Measurements from ENCODE around the gene C1orf116.

Gene C1orf116
- 0 to 0.80 (median 0.33) reads per million in 4 experiments for total RNA-seq

DNA sequence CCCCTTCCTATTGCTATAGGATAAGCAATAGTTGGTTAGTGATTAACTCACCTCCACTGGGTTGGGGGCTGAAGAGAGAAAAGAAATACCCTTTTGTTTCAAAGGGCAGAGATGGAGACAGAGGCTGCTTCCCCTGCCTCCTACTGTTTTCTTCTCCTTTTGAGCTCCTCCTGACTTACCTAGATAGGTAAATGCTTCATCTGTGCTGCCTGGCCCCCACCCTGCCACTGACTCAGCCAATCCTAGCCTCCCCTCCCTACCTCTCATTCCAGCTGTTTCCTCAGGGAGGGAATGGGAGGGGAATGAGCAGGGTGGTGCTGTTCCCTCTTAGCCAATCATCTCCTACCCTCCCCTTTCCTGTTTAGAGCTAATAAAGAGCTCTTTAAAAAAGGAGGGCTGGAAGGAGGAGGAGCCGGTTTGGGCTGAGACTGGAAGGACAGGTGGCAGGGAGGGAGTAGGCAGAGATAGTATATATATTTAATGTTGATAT is at the start of gene C1orf116:
TSS of gene C1orf116 (minus strand) at position 229 of the 490 bp plus-strand sequence. CDS start 5,158 bp downstream, outside the sequence.
- no peak for DNase-seq

DNA sequence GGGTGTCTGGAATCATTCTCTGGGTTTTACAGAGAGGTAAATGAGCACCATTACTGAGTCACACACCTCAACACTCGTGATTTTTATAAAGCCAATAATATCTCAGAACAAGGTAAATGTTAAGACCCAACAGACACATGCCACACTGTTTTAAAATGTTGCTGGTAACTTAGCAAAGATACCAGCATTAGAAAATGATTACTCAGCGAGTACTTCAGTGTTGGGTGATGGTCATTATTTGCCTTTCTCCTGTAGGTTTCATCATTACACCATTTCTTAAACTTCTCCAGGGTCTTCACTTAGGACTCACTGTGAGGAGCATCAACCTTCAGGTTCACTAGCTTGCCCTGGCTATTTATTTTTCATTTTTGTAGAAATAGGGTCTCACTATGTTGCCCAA is 49.2 kb upstream of the C1orf116 start:
- no peak for DNase-seq

DNA sequence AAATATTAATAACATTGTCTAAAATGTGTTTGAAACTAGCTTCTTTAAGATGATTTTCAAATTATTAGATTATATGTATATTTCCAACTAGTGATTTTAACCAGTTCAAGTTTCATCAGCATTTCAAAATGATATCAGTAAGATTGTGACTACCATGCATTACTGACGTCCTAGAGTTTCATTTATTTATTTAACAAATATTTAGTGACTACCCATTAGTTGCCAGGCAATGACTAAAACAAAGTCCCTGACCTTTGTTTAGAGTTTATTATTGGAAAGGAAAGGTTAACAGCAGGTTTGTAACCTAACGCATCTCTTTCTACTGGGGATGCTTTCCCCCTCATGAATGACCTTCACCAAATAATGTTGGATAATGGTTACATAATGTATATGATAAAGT is 48.5 kb upstream of the C1orf116 start:
- DNase-seq, result no peak

DNA sequence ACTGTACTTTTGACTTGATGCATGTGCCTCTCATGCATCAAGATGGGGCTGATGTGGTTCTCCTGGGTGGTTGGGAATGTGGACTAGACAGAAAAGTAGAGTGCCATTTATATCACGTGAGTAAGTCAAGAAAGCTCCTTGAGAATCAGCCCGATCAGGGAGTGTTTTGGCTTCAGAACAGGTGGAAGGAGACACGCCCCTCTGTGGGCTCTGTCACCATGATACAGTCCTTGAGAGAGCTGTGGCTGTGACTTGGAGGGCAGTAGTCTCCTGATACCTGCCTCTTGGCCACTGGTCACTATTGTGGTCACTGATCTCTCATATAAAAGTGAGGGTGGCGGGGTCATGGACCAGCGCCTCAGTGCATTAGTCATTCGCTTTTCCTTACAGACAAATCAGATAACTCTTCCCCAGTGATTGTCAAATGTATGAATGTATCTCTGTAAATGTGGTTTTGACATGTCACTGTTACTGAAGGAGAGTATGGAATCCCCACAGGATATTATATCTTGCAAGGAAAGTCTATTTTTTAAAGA is 47.2 kb upstream of the C1orf116 start:
- DNase-seq, result no peak

DNA sequence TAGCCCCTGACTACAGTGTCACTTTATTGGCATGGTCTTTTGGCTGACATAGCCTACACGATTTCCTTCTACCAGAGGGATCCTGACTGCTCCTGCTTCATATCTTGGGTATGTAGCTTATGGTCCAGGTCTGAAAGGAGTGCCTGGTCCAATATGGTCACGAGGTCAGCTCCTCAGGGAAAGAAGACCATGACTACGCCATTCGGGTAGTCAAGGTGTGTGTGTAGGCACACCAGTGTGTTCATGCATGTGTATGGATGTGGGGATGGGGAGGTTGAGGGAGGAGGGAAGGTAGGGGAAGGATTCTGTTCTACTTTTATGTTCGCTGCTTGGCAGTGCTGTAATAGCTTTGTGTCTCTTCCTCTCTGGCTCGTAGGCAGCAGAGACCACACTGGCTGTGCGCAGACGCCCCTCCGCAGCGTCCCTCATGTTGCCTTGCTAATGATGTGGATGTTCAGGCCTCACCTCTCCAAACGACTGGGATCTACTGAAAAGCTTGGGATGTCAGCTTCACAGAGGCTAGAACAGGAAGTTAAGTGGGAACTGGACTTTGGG is 46.1 kb upstream of the C1orf116 start:
- DNase-seq, result no peak

DNA sequence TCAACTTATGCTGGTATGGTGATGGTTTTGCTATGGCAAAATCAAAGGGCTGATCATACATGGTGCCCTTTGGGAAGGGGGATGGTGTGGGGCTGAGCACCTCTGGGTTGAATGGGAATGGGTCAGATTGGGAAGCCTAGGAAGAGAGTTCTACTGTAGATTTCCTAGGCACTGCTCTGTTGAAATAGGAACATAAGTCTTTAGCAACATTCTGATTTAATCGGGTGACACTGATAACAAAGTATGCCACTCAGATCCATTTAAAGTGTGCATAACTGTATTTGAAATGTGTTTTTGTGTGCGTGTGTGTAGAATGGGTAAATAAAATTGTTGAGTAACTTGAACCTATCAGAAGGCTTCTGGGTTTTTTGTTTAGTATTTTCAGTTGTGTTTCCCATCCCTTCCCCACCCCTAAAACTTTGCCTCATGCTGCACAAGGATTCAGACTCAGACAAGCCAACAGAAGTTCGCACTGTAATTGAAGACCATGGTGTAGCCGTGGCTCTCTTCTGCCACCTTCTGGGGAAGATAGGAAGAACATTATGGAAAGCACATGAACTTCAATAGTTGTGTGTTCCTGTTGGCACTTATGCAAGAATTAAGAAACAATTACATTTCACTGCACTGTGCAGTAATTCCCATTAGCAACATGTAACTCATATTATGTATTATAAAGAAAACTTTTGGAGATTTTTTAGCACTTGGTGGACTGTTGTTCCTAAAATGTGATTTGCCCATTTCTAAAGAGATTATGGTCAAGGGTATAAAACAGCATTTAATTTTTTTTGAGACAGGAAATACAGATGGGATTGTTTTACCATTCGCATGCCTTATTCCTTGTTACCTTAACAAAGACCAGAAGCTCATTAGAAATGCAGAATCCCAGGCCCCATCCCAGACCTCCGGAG is 45.2 kb upstream of the C1orf116 start:
- DNase-seq, result peak; percentile 38

DNA sequence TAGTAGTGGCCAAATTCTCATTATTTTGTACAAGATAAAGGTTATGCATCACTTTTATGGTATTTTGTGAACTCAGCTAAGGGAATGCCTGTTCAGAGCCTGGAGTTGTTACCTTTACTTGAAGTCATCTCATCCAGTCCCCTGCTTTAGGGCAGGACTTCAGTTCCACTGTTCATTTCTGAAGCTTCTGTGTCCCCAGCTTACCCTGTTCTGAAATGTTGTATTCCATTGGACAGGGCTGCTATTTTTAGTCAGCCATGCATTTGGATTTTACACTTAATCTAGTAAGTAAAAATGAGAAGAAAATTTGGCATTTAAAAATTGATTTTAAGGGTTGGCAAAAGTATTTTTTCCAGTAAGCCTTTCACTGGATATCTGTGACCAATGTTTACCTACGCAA is 44.5 kb upstream of the C1orf116 start:
- DNase-seq, result no peak

DNA sequence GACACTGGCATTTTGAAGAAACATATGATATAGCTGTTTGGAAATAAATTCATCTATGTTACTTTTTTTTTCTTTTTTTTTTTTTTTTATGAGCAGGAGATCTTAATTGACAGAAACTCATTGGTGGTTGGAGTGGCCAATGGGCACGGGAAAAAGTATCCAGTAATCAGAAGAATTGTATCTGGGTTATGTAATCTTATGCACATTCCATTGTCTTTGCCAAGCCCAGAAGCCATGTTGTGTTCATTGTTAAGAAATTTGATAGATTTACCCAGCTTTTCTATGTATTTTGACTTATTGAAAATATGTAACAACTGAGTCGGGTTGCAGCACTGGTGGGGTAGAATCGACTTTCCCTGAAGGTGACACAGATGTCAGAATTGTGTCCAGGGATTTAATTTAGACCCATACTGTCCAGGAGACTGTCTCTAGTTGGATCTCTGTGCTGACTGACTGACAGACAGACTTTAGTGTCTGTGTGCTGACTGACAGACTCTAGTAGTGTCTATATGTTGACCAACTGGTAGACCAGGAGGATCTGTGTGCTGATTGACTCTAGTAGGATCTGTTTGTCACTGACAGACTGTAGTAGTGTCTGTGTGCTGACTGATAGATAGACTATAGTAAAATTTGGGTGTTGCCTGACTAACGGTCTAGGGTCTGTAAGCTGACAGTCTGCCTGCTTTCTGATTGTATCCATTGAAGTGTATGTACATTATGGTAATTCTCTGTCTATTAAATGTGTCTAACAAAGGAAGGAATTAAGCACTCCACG is 43.8 kb upstream of the C1orf116 start:
- no peak for DNase-seq

DNA sequence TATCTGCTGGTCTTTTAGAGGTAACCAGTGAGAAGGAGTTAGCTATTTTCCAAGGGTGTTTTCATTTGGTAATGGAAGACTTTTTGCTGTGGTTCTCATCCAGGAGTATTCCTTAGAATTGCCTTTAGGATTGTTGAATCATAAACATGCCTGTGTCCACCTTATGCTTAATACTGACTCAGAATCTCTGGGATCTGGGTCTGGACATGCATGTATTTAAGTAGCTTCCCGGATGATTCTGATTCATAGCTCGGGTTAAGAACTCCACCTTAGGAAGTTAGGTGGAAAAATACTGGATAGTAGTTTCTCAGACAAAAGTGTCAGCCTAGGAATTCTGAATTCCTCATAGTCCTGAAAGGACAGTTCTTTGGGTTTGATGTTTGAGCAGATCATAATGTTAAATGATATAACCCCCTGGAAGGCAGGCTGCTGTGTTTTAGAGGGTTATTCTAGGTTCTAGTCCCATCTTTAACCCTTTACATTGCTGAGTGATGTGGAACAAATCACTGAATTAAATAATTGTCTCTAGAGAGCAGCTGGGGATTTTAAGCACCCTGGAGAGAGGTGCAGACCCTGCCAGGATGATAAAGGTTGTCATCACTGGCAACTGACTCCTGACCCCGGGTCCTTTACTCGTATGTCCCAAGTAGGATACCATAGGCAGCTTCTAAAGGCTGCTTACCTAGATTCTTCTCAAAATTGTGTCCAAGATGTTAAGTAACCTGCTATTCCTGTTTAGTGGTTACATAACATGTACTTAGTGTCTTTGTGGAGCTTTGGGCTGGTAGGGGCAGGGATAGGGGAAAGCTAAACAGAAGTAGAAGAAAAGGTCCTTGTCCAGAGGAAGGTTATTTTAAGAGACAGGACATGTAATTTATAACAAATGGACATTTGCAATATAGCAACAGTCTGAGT is 41.6 kb upstream of the C1orf116 start:
- DNase-seq, result no peak

DNA sequence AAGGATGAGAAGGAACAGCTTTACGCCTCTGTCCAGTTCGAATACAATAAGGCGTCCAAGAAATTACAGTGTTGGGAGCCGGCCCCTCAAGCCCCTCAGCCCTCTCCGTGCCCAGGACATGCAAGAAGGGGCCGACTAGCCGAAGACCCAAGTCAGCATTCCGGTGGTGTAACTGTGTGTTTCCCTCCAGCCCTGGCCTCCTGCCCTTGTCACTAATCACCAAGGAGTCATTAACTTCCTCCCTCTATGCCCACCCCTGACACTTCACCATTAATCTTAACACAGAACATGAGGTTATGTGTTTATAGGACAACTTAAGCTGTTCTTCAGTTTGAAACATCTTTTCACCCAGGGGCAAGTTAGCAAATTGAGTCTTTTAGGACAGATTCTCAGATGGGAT is 39.7 kb upstream of the C1orf116 start:
- DNase-seq, result no peak

DNA sequence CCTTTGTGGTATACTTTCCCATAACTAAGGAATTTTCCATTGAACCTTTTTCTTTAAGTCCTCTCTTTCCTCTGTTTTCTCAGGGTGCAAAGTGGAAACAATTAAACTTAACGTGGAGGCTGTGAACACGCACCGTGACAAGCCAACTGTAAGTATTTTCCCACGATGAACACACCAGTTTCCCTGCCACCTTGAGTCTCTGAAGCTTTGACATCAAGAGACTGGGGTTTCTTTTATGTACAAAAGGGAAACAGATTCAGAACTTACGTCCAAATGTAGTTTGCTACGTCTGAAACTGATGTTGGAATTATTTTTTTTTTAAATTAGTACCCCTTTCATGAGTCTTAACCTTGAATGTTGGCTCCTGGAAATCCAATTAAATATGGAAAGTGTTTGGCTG is 38.9 kb upstream of the C1orf116 start:
- DNase-seq, result peak; percentile 4

DNA sequence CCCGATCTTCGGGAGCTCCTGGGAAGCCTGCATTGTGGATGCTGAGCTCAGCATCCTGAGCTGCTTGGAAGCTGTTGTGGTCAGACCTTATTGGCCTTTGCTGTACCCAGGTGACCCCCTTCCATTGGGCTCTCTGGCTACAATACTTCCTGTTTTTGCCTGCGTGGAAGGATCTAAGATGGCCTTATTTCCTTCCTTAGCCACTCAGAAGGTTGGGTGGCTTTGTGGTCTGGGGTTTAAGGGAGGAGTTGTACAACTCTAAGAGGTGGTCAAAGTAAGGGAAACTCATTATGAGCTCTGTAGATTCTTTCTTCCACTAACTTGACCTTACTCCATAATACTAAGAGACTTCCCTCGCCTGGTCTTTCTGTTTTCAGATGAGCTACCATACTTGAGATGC is 38.3 kb upstream of the C1orf116 start:
- no peak for DNase-seq

DNA sequence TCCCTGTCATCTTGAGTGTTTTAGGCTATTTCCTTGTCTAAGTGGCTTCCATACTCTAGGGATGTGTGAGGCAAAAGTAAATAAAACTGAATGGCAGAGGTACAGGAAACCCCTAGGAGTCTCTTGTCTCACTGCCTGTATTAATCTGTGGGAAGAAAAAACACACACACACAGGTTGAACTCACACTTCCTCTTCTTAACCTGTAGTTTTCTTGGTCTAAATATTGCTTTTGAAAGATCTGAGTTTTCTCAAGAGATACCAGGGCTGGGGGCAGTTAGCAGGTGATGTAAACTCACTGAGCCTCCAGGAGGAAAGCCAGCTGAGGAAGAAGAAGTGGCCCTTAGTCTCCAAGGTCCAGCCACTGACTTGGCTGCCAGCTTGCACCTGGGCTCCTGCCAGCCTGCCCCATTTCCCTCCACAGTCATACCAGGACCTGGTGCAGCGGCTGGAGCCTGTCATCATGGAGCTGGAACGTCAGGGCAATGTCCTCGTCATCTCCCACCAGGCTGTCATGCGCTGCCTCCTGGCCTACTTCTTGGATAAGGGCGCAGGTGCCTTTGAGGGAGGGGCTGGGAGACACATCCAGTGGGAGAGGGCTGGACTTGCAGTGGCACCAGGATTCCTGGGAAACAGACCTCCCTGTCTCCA is 37.4 kb upstream of the C1orf116 start:
- no peak for DNase-seq

DNA sequence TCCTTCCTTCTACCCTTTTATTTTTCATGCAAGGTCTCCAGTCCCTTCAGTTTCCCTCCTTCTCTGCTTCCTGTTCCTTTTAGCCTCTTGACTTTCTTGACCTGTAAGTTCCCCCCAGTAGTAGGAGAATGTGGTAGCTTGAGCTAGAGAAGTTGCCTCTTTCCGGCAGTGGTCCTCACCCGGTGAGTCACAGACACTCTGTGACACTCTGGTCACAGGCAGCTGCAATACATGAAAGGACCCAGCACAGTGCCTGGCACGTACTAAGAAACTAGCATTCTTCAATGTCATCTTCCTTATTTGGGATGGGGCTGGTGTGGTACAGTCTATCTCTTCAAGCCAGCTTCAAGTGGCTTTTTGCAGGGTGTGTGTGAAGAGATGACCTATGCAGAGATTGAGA is 36.5 kb upstream of the C1orf116 start:
- DNase-seq, result no peak

DNA sequence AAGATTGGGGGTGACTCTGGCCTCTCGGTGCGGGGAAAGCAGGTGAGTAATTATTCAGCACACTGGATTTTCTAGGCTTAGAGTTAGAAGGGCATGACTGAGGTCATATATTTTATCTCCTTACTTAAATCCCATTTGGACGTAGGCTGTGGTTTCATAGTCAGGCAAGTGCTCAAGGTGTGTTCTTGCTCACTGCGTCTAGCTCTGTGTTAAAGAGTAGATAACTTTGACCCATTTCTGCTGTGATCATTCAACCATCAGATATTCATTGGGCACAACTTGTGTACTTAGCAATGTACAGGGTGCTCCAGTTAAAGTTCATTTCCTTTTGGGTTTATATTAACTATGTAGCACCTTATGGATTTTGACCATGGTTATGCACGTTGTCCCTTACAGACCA is 35.1 kb upstream of the C1orf116 start:
- no peak for DNase-seq

DNA sequence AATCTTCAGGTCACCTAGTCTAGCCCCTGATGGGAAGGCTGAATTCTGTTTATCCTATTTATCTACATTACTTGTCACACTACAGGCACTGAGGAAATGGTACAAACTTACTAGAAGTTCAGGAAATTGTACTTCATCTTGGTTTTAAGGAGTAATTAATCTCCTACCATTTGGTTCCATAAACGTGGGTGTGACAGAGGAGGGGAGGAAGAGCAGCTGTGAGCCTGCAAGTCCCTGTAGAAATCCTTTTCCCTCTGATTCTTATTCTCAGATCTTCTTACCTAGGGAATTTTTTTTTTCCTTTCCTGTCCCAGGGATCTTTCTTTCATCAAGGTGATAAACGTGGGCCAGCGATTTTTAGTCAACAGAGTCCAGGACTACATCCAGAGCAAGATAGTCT is 34.6 kb upstream of the C1orf116 start:
- no peak for DNase-seq

DNA sequence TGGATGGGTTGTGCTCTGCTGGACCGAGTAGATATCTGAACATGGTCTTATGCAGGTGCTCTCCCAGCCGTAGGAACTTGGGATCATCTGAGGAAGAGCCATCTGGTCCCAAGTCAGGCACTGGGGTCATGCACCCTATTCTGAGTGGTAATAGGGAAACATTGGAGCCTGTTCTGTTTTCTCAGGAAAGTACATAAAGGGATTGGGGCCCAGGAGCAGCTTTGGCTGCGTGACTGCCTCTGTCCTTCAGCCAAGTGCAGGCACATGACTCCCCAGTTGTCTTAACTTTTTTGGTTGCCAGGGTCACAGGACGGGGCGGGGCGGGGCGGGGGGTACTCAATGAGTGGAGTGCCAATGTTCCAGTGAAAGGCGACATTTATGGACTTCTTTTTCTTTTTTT is 32.0 kb upstream of the C1orf116 start:
- DNase-seq, result no peak

DNA sequence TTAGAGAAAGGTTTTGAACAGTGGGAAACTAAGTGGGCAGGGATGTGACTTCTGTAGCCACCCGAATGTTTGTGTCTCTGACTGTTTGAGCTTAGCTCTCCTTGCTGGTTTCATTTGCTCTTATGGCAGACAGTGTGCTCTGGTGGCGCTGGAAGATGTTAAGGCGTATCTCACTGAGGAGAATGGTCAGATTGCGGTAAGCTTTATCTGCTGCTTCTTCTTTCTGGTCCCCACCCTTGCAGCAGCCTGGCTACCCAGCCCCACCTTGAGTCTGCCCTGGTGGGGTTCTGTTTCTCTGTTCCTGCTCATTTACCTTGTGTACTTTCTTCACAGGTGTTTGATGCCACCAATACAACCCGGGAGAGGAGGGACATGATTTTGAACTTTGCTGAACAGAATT is 30.5 kb upstream of the C1orf116 start:
- DNase-seq, result no peak

DNA sequence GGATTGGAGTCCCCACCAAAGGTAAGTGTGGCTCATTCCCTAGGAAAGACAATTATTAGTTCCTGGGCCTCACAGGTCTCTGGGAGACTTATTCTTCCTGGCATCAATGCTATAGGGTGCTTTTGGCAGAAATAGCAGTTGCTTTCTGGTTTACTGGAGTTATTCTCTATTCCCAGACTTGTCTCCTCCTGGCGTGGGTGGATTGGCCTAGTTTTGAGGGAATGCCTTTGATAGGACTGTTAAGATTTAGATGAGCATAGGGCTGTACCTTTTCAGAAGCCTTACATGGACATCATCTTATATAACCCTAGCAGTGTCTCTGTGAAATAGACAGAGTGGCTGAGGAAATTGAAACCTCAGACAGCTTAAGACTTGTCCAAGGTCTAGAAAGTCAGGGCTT is 29.5 kb upstream of the C1orf116 start:
- DNase-seq, result no peak

DNA sequence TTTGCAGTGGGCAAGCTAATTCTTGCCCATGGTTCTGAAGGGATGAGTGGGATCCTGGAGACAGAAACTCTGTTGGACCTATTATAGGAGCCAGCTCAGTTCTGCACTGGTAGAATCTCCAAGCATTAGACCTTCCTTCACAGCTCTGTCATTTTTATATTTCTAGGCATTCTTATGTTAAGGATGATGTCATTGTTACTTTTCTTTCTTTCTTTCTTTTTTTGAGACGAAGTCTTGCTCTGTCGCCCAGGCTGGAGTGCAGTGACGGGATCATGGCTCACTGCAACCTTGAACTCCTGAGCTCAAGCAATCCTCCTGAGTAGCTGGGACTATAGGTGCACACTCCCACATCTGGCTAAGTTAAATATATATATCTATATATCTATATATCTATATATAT is 28.0 kb upstream of the C1orf116 start:
- no peak for DNase-seq

DNA sequence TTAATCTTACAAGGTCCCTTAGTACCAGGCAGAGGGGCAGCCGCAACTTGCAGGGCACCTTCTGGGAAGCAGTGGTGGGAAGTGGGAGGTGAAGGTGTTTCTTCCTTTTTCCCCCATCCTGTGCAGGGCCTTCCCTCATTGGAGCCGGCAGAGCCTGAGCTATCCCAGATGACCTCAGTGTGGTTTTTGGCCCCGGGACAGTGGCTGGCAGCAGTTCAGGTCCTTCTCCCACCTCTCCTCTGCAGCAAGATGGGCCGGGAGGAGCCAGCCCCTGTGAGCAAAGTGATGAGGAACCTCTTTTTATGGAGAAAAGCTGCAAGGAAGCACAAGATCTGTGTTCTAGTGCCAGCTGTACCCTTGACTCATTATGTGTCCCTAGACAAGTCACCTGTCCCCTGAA is 27.3 kb upstream of the C1orf116 start:
- DNase-seq, result no peak

Data from effector CD8-positive, alpha-beta T cell (primary cell).